ENCODE data around the gene POFUT1.

The POFUT1 gene

DNA sequence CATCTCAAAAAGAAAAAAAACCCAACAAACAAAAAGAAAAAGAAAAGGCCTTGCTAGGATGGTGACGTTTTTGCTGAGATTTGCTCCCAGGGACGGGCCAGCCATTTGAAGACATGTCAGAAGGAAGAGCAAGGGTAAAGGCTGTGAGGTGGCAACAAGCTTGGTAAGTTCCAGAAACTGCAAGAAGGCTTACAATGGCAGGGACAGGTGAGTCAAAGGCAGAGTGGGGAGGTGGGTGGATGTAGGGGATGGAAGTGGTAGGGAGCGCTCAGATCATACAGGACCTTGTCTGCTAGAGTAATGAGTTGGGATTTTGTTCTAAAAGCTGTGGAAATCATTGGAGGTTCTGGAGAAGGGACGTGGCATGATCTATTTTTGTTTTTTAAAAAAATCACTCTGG lies 74.0 kb downstream of the POFUT1 start:
- no peak for DNase-seq (ENCODE audit: low read depth)

DNA sequence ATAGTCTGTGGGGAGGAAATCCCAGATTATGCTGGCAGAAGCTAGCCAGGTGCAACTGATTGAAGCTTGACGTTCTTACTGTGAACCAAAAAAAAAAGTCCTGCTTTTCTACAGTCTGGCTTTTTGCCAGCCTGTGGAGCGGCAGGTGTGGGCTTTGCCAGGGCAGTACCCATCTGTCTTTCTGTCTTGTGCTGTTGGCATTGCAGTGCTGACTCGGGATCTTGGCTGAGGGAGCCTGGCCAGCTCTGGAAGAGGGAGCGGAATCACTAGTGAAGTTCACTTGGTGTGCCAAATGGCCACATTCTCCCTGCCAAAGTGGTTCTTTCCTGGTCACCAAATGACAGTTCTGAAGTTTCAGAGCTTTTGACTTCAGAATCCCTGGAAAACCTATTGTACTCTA lies 74.8 kb downstream of the POFUT1 start:
- no peak for DNase-seq (ENCODE audit: low read depth)

DNA sequence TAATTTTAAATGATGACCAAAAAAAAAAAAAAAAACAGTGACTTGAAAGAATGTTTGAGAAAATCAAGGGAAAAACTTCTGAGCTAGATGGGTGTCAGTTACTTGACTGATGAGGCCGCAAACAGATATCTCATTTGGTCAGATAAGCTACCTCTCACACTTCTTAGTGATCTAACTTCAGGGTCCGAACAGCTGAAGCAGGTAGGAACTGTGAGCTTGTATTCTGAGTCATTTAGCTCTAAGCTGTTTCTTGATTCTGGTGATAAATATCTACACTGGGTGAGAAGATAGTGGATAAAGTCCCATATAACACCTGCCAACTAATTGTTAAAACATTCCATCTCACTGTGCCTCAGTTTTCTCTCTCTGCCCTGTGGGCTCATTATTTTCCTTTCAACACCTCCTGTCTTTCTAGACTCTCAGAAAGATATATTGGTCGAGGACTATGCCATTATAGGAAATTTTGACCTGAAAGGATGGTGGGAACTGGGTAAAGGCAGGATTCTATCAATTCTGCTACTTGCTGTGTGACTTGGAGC lies 77.5 kb downstream of the POFUT1 start:
- DNase-seq (ENCODE audit: low read depth), result no peak

DNA sequence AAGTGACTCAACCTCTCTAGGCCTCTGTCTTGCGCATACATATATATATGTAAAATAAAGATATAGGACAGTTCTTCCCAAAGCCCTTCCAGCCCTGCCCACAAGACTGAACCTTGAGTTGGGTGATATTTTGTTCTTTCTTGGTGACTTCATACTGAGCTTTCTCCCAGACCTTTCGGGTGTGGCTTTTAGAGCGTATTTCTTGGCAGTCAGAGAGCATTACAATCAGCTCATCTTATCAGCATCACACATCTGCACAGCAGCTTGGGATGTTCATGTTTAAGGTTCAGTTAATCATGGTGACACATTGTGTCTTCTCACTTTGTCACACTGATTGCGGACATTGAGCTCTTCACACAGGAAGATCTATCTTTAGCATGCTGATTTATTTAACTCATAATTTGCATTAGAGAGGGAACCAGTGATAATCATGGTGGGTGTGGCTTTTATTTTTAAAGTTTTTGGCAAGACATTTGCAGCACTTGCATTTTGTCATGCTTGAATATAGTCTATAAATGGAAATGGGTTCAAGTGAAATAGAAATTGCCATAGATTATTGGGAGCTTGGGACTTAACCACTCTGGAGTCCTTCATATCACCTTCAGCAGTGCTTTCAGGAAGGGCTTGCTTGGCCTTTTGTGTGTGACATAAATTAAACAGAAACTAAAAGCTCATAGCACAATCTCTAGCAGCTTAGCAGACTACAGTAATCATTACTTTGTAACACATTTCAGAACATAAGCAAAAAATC lies 78.1 kb downstream of the POFUT1 start:
- no peak for DNase-seq (ENCODE audit: low read depth)

DNA sequence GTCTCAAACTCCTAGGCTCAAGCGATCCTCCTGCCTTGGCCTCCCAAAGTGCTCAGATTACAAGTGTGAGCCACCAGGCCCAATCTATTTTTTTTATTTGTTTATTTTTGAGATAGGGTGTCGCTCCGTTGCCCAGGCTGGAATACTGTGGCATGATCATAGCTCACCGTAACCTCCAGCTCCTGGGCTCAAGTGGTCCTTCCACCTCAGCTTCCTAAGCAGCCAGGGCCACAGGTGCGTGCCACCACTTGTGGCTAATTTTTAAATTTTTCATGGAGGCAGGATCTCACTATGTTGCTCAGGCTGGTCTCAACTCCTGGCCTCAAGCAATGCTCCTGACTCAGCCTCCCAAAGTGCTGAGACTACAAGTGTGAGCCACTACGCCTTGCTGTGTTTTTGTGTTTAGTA lies 79.6 kb downstream of the POFUT1 start:
- DNase-seq (ENCODE audit: low read depth), result no peak
